Esophagus muscularis mucosa (tissue), 4 donors: Measurements from ENCODE around the gene SHH. TPM values are rescaled to one million over a fixed set of nuclear protein-coding genes. Genes with fewer than 3 reads are reported as not detected.

Experiments
- DNase-seq: peaks from one replicate; pipeline ENCODE4 v3.0.0-alpha.2; 2017; ENCODE audit errors: extremely low spot score
- H3K27ac ChIP-seq, 4 donors: fragments of 200-600 bp; sonication (generic); replicated peaks in 1 of 4; 1 replicate in 3 of 4; 2 replicates in 1 of 4; pipeline ENCODE4 v1.5.1; 2016 to 2019; ENCODE audit warnings: mild to moderate bottlenecking in 1 of 4
- H3K27me3 ChIP-seq, 4 donors: fragments of 200-600 bp; sonication (generic); one replicate each; pipeline versions ENCODE4 v1.5.1 to v1.6.0; 2016 to 2019
- H3K36me3 ChIP-seq, 4 donors: fragments of 200-600 bp; sonication (generic); one replicate each; pipeline ENCODE4 v1.5.1; 2016 to 2019
- H3K4me1 ChIP-seq, 4 donors: fragments of 200-600 bp; sonication (generic); one replicate each; pipeline ENCODE4 v1.5.1; 2016 to 2019
- H3K4me3 ChIP-seq, 4 donors: fragments of 200-600 bp; sonication (generic); 1 replicate in 2 of 4; 2 replicates in 2 of 4; pipeline ENCODE4 v1.5.1; 2016 to 2019; ENCODE audit warnings: mild to moderate bottlenecking in 4 of 4, moderate library complexity in 1 of 4
- H3K9me3 ChIP-seq, 4 donors: fragments of 200-600 bp; sonication (generic); 1 replicate in 3 of 4; 2 replicates in 1 of 4; pipeline ENCODE4 v1.5.1; 2016 to 2019
- EP300 ChIP-seq: sonication (generic); formaldehyde crosslinking; IDR thresholded peaks from one replicate; pipeline ENCODE4 v1.6.1; 2017; ENCODE audit warnings: antibody characterized with exemption
- POLR2A ChIP-seq: fragments of 450-650 bp; IDR thresholded peaks from one replicate; pipeline ENCODE4 v1.6.1; 2017; ENCODE audit warnings: antibody characterized with exemption, moderate library complexity, mild to moderate bottlenecking, low read depth
- POLR2AphosphoS5 ChIP-seq, 2 donors: sonication (generic); formaldehyde crosslinking; IDR thresholded peaks; one replicate each; pipeline ENCODE4 v1.6.1; 2017; ENCODE audit warnings: antibody characterized with exemption in 2 of 2
- WGBS: methylation state at CpG from one replicate; pipeline ENCODE4 v1.1.5; 2018; 5-methylcytosine and 5-hydroxymethylcytosine counted together
- intact Hi-C: fragments of 100-400 bp; cut with DNase I; formaldehyde crosslinking; loops from one replicate; pipeline ENCODE4 v1.15.1; 2023
- total RNA-seq, 4 donors: library from RNA; depleted of rRNA; stranded (reverse); fragments of >200 nt; gene quantifications; one replicate each; pipeline versions ENCODE4 v1.1.0 to v1.2.1, GENCODE V29; 2016
- TF ChIP-seq, protein P1 (sequence below), 3 experiments: fragments of 200-600 bp in 2 of 3; fragments of 450-650 bp in 1 of 3; sonication (generic) in 2 of 3; IDR thresholded peaks; one replicate each; pipeline ENCODE4 v1.5.1; 2017 to 2019; ENCODE audit warnings: antibody characterized with exemption in 3 of 3, mild to moderate bottlenecking in 2 of 3, moderate library complexity in 1 of 3

The SHH gene
- total RNA-seq, 4 donors from 2014 or later: not detected

DNA sequence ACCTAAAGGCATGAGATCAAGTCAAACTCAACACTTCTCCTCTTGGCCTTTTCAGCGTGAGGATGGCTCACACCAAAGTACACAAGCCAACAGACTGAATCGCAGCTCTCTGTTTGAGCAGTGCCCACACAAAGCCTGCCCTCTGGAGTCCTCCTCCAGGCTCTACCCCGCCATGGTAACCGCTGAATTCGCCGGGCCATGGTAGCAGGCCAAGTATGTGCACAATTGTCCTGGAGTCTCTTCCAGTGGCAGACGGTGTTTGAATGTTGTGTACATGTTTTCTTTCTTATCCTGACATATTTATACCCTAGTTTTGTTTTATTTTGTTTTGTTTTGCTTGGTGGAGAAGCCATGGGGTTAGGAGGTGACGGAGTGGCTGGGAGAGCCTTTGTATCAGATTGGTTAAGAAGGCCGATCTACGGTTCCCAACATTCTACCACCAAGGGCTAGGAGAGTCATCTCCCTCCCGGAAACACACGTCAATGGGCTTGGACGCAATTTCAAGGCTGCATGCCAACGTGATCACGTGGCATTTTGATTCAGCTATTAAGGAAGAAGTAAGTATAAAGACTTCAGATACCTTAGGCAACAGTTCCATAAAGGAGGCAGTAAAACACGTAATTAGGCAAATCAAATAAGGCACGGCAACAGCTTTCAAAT lies 12.1 kb upstream of the SHH start:
- Histone ChIP-seq H3K9me3 (no peaks in the 10 kb centered on the region), H3K27ac (no peak overlapping the region), H3K4me1 (no peaks in the 10 kb centered on the region), H3K4me3 (no peak overlapping the region), H3K36me3 (no peaks in the 10 kb centered on the region), H3K27me3 (peaks cover 0 to 57% (median 0%) of the 10 kb centered on the region in 4 donors)
- TF ChIP-seq POLR2AphosphoS5 (IDR thresholded peaks at IDR 0.05) (no peak), POLR2A (no peak)
- 87% methylated on average over 17 of the region's 17 CpGs for WGBS
- intact Hi-C loops: no loop called here
- no peak for DNase-seq

DNA sequence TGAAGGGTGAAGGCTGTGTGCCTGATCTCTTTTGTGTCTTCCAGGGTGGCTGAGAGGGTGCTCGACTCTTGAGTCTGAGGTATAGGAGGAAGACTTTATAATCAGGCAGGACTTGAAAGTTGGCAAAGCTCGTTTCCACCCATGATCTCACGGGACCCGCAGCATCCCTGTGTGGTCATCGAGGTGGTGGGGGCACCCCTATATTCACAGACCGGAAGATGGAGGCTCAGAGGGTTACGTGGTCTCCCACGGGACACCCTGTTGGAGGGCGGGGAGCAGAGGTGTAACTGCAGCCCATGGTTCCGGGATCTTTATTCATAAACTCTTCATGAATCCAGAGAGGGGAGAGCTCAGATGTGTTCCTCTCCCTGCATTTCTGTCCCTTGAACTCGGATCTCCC lies 9.6 kb upstream of the SHH start:
- Histone ChIP-seq H3K27me3 (peaks cover 0 to 64% (median 2%) of the 10 kb centered on the region in 4 donors), H3K4me3 (no peak overlapping the region), H3K27ac (no peak overlapping the region), H3K4me1 (no peaks in the 10 kb centered on the region), H3K36me3 (no peaks in the 10 kb centered on the region), H3K9me3 (peaks cover 0 to 3% (median 0%) of the 10 kb centered on the region in 4 donors)
- intact Hi-C loops: no loop called here
- TF ChIP-seq, protein P1, sequence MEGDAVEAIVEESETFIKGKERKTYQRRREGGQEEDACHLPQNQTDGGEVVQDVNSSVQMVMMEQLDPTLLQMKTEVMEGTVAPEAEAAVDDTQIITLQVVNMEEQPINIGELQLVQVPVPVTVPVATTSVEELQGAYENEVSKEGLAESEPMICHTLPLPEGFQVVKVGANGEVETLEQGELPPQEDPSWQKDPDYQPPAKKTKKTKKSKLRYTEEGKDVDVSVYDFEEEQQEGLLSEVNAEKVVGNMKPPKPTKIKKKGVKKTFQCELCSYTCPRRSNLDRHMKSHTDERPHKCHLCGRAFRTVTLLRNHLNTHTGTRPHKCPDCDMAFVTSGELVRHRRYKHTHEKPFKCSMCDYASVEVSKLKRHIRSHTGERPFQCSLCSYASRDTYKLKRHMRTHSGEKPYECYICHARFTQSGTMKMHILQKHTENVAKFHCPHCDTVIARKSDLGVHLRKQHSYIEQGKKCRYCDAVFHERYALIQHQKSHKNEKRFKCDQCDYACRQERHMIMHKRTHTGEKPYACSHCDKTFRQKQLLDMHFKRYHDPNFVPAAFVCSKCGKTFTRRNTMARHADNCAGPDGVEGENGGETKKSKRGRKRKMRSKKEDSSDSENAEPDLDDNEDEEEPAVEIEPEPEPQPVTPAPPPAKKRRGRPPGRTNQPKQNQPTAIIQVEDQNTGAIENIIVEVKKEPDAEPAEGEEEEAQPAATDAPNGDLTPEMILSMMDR (IDR thresholded peaks at IDR 0.05): no peak
- no peak for TF ChIP-seq EP300
- 87% methylated on average over 11 of the region's 11 CpGs for WGBS
- no peak for DNase-seq

DNA sequence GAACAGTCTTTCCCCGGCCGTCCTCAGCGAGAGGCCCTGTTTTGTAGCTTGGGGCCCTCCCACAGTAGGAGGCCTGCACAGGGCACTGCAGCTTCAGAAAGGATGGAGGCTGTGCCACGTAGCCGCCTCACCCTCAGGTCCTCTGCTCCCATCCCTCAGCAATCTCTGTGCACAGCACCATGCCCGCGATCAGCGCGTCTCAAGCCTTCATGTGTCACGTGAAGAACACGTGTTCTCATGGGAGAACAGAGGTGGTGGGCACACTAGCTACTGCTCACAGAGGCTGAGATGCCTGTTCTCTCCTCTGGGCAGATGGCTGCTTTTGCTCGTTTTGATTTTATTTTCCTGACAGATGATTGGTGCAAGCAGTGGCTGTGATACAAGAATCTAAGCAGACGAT lies 8.5 kb upstream of the SHH start:
- 82% methylated on average over 12 of the region's 13 CpGs for WGBS
- no peak for DNase-seq
- intact Hi-C loops: no loop called here
- peaks cover 0 to 3% (median 0%) of the 10 kb centered on the region in 4 donors for H3K9me3 ChIP-seq
- TF ChIP-seq, protein P1 (IDR thresholded peaks at IDR 0.05): no peak
- no peak for TF ChIP-seq POLR2A
- no peak for TF ChIP-seq EP300
- no peak for TF ChIP-seq POLR2AphosphoS5 (IDR thresholded peaks at IDR 0.05)
- no peaks in the 10 kb centered on the region for H3K36me3 ChIP-seq
- peaks cover 0 to 75% (median 2%) of the 10 kb centered on the region in 4 donors for H3K27me3 ChIP-seq
- no peaks in the 10 kb centered on the region for H3K4me1 ChIP-seq
- H3K4me3 ChIP-seq: no peak overlapping the region
- H3K27ac ChIP-seq: no peak overlapping the region

DNA sequence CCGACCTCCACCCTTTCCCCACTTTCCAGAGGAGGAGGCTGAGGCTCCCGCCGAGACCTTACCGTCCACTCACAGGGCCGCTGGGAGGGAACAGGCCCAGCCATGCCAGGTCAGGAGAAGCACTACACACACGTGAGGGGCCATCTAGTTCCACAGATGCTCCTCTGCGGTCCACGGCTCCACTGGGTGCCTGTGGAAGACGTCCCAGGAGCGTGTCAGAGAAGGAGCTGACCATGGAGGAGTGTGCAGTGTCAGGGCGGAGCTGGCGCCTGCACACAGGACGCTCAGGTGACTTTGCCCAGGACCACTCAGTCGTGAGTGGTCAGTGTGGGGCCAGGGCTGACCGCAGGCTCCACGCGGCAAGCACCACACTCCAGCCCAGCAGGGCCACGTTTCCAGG lies 8.0 kb upstream of the SHH start:
- DNase-seq: no peak
- Histone ChIP-seq H3K27me3 (peaks cover 0 to 76% (median 2%) of the 10 kb centered on the region in 4 donors), H3K27ac (no peak overlapping the region), H3K4me1 (peaks cover 0 to 3% (median 1%) of the 10 kb centered on the region in 4 donors), H3K36me3 (no peaks in the 10 kb centered on the region), H3K9me3 (peaks cover 0 to 3% (median 0%) of the 10 kb centered on the region in 4 donors), H3K4me3 (no peak overlapping the region)
- TF ChIP-seq POLR2A: no peak
- TF ChIP-seq, protein P1 (IDR thresholded peaks at IDR 0.05): no peak
- no peak for TF ChIP-seq POLR2AphosphoS5 (IDR thresholded peaks at IDR 0.05)
- no peak for TF ChIP-seq EP300
- WGBS: 86% methylated on average over 17 of the region's 18 CpGs
- intact Hi-C loops: no loop called here

DNA sequence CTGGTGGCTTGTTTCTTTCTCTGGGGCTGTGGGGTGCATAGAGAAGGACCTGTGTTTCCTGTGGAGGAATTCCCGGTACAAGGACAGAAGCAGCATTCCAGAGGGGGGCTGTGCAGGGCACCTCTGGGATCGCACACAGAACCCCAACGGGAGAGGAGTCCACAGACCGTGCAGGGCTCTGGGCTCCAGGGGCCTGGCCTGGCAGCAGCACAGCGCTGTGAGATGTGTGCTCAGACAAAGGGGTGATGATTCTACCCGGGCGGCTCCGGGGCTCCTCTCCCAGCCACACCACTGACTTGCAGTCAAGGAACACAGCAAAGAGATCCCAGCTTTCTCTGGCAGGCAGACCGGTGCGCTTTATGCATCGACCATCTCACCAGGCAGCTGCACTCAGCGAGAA lies 6.9 kb upstream of the SHH start:
- Histone ChIP-seq H3K27ac (no peak overlapping the region), H3K9me3 (peaks cover 0 to 3% (median 0%) of the 10 kb centered on the region in 4 donors), H3K4me1 (peaks cover 0 to 5% (median 2%) of the 10 kb centered on the region in 4 donors), H3K27me3 (peaks cover 0 to 87% (median 6%) of the 10 kb centered on the region in 4 donors), H3K36me3 (no peaks in the 10 kb centered on the region), H3K4me3 (no peak overlapping the region)
- WGBS: 86% methylated on average over 4 of the region's 12 CpGs
- TF ChIP-seq, protein P1 (IDR thresholded peaks at IDR 0.05): no peak
- no peak for TF ChIP-seq EP300
- TF ChIP-seq POLR2AphosphoS5 (IDR thresholded peaks at IDR 0.05): no peak
- no peak for TF ChIP-seq POLR2A
- no peak for DNase-seq
- intact Hi-C loops: loop anchor here (5.0 kb wide), 1 partner anchor 653 kb away; no protein-coding TSS in a partner anchor
